Activated effector memory CD4-positive, alpha-beta T cell treated with anti-CD3 and anti-CD28 coated beads, Interleukin-2, amount 50 U/mL, for 16 hours (primary cell): ENCODE data around the gene C1QTNF12.

Experiments used
- DNase-seq: peaks from one replicate; pipeline ENCODE4 v3.0.0-alpha.2; 2020

Gene C1QTNF12

DNA sequence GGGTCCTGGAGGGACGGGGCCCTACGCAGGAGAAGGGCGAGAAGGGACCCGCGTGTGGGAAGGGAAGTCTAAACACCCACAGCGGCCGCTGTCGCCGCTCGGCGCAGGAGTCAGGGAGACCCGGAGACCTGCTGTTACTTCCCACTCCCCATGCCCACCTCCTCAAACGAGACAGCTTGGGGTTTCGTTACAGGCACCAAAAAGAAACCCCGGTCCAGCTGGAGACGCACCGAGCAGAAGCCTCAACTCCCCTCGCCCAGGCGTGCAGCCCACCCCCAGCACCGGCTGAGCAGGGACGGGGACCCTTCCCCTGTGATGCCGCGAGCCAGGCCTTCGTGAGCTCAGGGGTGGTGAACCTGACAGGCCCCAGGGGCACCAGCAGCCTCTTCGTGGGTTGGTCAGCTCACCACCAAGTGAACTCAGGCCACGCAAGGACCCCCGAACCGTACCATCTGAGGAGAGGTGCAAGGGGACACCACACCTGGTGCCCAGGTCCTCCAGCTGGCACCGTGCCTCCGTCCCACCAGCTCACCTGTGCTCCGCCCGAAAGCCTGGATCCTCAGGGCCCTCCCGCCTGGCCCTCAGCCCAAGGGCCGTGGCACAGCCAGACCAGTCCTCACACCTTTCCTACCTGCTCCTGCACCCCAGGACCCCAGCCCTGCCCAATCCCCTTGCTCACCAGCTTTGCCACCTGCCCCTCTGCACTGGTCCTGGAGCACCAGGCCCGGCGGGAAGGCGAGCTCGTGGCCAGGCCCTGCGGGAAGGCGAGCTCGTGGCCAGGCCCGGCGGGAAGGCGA lies 19.8 kb downstream of the C1QTNF12 start:
- DNase-seq: no peak

DNA sequence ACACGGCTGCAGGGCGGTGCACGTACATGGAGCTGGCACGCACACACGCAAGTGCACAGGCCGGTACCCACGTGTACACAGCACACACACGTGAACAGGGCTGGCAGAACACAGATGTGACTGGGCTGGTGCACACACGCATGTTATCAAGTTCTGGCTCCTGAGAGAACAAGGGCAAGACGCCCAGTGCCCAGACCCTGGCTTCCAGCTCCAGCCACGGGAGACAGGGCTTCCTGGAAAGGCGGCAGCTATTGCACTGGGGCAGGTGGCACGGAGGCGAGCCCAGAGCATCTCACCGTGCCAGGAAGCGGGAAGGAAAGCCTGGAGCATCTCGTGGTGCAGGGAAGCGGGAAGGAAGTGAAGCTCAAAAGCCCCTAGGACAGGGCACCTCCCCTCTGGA lies 20.6 kb downstream of the C1QTNF12 start:
- no peak for DNase-seq

DNA sequence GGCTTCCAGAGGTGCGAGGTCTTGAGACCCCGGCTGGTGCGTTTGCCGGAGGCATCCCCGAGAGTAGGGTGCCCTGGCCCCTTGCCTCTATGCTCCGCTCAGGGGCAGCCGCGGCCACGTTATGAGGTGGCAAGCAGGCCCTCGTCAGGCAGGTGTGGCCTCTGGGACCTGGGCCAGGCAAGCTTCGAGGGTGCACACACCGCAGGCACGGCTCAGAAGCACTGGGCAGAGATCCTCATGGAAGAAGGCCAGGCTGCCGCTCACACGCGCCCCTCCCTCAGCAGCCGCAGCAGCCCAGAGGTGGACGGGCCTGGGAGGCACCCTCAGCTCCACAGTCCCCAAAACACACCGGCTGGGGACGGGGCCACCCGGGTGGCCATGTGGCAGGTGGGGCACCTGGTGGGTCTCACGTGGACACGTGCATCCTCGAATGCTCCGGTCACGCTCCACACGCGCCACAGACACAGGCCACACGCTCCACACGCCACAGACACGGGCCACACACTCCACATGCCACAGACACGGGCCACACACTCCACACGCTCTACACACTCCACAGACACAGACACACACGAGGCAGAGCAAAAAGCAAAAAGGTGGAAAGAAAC lies 21.2 kb downstream of the C1QTNF12 start:
- DNase-seq: no peak

DNA sequence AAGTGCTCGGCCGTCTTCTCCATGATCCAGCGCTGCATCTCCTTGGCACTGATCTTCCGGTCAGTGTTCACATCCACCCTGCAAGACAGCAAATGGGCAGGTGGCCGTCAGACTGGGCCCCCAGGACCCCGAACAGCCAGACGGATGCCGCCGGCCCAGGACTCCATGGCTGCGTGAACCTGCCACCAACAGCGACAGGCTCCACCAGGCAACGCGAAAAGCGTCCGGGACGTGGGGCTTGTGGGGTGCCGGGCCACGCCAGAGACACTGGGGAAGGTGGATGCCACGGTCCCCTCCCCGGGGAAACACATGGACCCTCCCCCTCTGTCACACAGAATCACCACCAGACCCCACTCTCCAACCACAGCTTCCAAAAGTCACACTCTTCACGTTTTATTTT lies 22.6 kb downstream of the C1QTNF12 start:
- no peak for DNase-seq

DNA sequence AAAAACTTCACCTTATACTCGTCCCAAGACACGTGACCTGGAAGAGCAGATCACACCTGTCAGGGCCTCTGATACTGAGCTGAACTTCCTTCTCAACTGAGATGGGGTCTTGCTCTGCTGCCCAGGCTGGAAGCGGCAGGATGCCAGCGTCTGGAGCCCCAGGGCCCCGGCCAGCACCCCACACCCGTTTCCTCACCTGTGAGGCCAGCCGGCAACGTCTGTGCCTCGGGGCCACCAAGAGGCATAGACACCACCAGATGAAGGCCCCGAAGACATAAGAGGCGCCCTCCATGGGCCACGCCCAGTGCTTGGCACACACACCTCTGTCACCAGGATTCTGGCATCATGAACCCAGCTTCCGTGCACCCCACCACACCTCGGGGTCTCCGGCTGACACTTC lies 23.2 kb downstream of the C1QTNF12 start:
- DNase-seq: no peak

DNA sequence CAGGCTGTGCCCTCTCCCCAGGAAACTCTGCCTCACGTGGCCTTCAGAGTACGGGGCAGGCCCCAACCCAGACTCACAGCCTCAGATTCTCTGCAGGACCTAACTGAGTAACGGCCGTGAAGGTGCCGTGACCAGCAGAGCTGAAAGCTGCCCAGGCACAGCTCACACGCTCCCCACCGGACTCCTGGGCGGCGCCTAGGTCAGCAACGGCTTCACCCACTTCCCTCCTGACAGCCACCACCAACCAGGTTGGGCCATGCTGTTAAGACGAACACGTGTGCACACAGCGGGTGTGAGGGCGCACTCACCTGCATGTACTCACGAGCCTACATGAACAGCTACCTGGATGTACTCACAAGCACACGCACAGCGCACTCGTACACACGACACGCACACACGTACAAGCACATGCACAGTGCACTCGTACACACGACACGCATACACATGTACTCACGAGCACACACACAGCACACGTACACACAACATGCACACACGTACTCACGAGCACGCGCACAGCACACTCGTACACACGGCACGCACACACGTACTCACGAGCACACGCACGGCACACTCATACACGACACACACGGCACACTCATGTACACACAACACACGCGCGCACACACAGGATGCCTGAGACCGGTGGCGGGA lies 23.8 kb downstream of the C1QTNF12 start:
- no peak for DNase-seq

DNA sequence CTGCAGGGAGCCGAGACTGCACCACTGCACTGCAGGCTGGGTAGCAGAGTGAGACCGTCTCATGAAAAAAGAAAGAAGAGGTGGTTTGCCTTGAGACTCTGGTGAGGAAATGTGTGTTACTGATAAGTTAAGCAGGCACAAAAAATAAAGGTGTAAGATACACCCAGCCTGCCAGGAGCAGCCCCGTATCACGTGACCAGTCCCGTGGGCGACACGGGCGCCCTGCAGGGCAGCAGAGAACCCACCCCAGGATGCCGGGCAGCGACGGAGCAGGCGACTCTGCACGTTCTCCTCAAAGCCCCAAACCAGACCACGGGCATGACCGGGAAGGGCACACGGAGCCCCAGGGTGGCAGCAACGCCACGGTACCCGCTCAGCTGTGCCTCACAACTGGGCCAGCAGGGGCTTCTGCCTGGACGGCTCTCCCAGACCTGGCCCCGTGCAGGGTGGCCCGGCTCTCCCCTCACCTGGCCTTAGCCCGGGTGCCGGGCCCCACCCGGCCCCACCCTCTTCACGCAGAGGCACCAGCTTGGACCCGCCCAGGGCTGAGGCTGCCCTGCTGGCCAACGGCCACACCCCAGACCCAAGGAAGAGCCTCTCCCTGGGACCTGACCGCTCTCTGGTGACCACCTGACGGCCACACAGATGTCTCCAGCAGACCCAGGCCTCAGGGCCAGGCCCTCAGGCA lies 24.5 kb downstream of the C1QTNF12 start:
- no peak for DNase-seq

DNA sequence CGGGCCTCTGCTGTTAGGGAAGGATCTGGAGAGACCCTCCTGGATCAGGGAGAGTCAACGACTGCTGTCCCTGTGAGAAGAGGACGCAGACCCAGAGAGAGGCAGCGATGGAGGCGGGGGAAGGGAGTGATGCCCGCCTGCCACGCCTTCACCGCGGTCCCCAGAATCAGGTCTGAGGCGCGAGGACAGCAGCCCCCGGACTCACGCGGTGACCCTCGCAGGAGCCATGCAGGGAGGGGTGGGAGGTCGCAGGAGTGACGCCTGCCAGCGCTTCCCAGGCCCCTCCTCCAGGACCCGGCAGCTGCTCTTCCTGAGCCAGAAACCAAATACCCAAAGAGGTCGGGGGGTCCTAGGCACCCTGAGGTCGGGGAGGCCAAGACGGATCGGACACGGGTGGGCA lies 26.3 kb downstream of the C1QTNF12 start:
- no peak for DNase-seq

DNA sequence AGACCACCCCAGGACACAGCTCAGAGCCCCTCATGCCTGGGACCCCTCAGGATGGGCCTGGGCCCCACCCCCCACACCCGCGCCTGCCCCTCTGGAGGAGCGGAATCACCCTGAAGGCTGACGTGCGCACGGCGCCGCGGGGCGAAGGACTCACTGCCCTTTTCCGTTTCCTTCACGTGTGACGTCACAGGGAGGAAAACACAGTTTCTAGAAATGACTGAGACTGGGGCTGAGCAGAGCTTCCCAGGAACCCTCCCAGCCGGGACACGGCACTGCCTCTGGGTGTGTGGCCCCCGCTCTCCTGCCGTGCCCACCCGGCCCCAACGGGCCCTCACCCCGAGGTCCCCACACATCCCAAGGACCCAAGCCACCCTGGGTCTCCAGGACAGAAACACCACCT lies 27.2 kb downstream of the C1QTNF12 start:
- peak; percentile 90 for DNase-seq

DNA sequence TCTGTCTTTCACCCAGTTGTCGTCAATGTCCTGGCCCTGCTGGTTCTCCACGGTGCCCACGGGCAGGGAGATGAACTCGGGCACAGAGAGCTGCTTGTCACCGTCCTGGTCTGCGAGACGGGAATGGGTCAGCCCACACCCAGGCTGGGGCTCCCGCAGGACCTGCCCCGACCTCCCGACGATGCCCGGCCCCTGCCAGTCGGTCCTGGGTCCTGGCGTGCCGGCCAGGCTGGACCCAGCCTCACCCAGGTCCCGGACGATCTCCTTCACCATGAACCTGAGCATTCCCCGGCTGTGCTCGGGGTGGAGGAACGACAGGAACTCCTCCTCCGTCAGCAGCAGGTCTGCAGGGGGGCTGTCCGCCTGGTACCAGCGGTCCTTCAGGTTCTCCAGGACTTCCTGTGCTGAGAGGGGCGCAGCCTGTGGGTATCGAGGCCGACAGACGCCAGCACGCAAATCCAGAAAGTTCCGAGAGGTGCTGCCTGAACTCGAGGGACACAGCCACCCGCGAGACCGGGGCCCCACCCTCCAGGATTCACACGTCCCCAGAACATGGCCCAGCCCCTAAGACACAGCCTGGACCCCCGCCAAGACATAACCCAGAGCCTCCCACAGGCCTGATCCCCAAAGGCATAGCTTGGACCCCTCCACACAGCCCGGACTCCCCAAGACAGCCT lies 27.9 kb downstream of the C1QTNF12 start:
- no peak for DNase-seq

DNA sequence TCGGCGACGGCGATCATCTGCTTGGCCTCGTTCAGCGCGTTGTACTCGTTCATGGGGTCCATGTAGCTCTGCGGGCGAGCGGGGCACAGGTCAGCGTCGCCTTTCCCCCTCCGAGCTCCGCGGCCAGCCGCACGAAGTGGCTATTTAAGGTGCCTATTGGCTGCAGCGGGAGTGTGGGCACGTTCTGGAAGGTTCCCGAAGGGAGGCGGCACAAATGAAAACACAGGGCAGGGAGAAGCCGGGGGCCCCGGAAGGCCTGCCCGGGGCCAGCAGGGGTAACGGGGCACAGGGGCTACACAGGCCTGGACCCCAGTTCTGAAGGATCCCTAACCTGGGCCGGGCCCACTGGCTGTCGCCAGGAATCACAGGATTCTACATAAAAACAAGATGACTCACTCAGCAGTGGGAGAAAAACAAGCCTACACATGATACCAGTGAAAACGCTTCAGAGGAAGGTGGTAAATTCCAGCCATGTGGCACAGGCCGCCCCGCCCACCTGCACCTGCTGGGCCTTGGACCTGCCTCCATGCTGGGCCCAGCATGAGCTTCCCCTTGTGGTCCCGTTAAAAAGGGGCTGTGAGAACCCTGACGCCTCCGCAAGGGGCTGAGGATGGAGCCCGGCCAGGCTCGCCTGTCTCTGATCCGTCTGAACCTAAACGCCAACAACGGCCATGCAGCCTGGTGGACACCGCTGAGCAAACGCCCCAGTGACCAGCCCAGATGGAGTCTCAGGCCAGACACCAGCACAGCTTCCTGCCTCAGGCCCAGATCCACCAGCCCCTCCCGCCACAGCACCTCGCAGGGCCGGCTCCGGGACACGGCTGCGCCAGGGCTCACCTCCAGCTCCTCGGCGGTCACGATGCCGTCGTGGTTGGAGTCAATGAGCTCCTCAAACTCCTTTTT lies 28.6 kb downstream of the C1QTNF12 start:
- DNase-seq: peak; percentile 88

DNA sequence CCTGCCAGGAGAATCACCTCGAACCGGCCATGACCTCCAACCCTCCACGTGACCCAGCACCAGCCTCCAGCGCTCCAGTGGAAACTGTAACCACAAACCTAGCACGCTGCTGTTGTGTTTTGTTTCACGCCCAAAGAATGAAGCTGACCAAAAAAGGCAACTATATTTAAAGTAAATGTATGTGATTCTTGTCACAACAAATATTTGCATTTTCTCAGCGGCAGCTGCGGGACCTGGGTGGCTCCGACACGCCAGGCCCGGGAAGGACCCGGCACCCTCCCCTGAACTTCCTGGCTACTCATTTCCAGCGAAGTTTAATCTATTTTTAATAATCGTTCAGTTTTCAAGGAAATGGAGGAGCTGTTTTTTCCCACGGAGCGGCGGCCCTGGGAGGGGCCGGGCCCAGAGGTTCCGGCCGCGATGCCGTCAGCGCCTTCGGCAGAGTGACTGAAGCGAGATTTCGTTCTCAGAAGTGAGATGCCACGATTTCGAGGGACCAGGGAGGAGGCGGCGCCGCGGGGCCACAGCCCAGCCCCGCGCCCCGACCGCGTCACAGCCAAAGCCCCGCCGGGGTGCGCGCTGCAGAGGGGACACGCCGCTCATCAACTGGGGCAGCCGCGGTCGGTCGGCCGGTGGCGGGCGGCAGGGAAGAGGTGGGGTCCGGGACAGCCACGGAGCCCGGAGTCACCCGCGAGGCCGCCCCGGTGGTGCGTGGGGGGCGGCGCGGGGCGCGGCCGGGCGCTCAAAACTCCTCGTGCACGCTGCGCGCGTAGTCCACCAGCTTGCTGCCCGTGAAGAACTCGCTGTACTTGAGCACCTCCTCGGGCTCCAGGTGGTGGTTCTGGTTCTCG lies 29.5 kb downstream of the C1QTNF12 start:
- peak; percentile 90 for DNase-seq

DNA sequence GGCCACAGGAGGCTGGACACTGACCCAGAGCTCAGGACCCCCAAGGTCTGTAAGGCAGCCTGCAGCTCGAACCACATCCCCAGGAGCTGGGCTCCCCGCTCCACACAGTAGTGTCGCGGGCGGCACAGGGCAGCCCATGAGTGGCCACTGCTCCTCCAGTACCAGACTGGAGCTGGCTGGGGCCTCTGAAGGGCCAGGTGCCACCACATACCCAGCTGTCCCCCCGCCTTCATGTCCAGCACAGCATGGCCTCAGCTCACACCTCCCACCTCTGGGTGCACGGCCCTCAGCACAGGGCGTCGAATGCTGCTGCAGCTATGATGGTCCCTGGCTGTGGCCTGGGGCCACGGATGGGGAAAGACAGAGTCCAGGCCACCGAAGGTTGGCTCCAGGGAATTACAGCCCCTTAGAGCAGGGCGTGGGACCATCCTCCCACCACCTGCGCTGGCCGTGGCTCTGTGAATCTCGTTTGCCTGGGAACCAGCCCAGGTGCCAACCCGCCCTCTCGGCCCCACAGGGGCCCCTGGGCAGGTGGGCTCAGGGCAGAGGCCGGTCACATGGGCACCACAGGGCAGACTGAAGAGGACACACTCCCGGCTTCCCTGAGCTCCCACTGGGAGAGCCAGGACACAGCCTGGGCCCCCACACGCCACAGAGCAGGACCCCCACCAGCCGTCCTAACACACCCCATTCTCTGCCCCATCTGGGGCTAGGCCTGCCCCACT lies 30.5 kb downstream of the C1QTNF12 start:
- no peak for DNase-seq

DNA sequence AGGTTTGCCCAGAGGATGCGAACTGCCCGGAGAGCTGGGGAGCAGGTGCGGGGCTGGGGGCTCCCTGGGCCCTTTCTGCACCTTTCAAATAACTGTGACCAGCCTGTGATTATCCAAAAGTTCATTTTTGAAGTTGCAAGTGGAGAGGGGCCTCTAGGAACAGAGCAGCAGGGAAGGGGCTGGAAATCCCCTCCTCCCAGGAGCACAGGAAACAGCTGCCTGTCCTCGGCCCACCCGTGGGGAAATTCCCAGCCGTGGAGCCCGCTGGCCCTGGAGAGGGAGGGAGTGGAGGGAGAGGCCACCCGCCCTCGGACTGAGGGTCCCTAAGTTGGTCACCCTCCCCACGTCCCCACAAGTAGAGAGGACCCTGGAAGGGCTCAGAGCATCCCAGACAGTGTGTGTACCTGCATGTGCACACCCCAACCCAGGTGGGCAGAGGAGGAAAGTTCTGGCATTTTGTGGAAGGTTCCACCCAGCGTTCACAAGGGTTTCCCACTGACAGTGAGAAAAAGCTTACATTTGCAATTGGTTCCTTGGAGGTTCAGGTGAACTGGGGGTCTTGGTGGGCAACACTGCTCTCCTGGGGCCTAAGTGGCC lies 31.3 kb downstream of the C1QTNF12 start:
- peak; percentile 87 for DNase-seq

DNA sequence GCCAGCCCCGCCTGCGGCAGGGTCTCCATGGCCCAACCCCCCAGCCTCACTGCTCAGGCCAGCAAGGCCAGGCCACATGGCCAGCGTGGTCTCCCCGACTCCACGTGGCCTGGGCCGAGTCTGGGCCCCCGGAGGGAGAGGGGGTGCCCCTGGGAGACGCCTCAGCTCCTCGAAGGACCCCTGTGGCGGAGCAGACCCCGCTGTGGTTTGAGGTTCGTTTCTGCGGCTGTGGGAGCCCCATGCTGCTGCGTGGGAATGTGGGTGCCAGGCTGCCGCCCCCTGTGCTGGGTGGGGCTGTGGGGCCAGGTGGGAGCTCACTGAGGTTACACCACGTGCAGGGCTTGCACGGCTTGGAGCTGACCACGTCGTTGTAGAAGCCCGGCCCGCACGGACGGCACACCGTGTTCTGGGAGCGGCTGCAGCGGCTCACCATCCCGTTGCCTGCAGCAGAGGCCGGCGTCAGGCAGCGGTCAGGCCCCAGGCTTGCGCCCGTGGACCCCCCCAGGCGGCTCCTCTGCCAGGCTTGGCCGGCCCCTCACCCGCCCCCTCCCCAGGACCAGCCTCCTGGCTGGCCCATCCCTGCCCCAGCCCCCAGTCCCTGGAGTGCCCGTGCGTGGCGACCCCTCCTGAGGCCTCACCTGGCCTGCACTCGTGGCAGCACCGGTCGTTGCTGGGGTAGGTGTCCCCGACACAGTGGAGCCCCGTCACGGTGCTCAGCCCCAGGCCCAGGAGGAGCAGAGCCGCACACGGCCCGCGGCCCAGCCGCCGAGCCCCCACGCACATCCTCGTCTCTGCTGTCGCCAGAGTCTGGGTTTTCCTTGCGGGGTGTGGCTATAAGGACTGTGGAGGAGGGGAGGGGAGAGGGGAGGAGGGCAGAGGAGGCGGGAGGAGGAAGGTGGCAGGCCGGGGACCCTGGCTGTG lies 32.9 kb downstream of the C1QTNF12 start, which contains the start of gene TNFRSF4:
TSS of gene TNFRSF4 (minus strand) at position 809 of the 921 bp plus-strand sequence. CDS start at position 783, 26 bp downstream.
- peak; percentile 84 for DNase-seq

DNA sequence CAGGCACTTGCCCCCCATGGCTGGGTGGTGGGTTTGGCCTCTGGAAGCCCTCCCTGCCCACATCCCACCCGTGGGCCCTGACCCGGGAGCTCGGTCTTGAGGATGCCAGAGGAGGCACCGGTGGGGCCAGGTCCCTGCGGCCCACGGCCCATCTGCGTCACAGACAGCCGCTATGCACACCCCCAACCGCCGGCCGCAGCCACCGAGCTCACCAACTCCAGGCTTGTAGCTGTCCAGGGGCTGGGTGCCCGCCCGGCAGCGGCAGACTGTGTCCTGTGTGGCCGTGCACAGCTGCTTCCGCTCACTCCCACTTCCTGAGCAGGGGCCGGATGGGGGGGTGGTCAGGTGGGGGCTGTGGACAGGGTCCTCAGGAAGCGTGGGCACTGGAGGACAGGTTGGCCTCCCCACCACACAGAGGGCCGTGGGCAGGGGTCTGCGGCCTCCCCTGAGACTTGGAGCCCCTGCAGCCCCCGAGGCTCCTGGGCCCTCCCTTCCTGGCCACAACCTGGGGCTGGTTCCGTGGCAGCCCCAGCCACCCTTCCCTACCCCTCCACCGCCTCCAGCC lies 33.7 kb downstream of the C1QTNF12 start:
- DNase-seq: peak; percentile 84

DNA sequence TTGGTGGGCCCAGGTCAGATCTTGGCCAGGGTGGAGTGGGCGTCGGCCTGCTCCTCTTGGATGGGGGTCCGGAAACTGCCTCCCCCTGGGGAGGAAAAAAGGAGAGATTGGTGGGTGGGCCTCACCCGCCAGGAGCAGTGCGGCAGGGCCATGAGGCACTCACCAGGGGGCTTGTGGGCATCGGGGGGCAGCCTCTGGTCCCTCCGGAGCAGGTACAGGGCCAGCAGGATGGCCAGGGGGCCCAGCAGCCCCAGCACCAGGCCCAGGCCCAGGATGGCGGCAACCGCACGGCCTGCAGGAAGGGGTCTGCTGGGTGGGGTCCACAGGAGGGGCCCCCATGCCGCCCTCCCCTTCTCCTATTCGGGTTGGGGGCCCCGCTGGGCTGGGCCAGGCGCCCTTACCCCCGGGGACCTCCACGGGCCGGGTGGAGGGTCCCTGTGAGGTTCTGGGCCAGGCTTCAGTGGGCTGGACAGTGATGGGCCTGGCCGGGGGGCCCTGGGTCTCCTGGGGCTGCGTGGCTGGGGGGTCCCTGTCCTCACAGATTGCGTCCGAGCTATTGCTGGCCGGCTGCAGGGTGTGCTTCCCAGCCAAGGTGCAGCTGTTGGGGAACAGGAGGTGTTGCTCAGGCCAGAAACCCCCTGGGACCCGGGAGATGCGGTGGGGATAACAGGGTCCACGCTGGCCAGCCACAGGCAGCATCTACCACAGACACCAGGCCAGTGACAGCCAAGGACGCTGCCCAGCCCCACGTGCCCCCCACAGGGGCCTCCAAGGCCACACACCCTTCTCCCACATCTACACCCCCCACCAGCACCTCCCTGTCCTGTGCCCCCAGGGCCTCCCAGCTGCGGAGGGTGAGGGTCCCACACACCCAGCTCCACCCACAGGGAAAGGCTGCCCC lies 34.7 kb downstream of the C1QTNF12 start:
- peak; percentile 65 for DNase-seq
